ENCODE data around the gene ATP1A2. TPM values are rescaled to one million over a fixed set of nuclear protein-coding genes. Genes with fewer than 3 reads are reported as not detected.

The ATP1A2 gene
- total RNA-seq, 1 experiment from 2014 or later, result 0.15 TPM

DNA sequence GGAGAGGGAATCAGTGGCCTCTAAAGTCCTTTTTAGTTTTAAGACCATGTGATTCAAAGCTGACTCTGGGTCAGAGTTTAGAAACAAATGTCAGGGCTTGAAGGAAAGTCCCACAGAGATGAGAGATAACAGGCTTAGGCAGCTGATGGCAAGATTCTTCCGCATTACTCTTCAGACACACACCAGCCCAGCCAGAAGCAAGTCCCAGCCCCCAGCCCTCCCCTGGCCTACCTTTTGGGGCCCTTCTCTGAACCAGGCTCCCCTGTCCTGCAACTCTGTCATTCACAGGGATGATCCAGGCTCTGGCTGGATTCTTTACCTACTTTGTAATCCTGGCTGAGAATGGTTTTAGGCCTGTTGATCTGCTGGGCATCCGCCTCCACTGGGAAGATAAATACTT lies 61.7 kb downstream of the ATP1A2 start:
- no peaks in the 10 kb centered on the region for H3K9me3 ChIP-seq (ENCODE audit: control insufficient read depth, insufficient read depth, low read depth, low read length)
- TF ChIP-seq CTCF (IDR thresholded peaks at IDR 0.05) (no peak), REST (IDR thresholded peaks at IDR 0.05; ENCODE audit: insufficient read depth in 1 of 2, low read depth in 2 of 2, low read length in 1 of 2) (no peak), TCF7L2 (IDR thresholded peaks at IDR 0.05; ENCODE audit: low read depth, low read length) (no peak), SIN3A (IDR thresholded peaks at IDR 0.05; ENCODE audit: borderline replicate concordance, insufficient read depth, low read depth, low read length) (no peak), POLR2AphosphoS5 (IDR thresholded peaks at IDR 0.05; ENCODE audit: low read depth, low read length) (no peak)
- H3K4me3 ChIP-seq (ENCODE audit: low read depth in 2 of 2, low read length in 2 of 2), result no peak overlapping the region
- ChIA-PET CTCF (no interaction called here), POLR2A (no interaction called here)
- H3K36me3 ChIP-seq (ENCODE audit: control insufficient read depth, insufficient read depth, low read length), result no peaks in the 10 kb centered on the region
- H3K27ac ChIP-seq (ENCODE audit: low read length), result no peak overlapping the region
- no peaks in the 10 kb centered on the region for H3K4me1 ChIP-seq (ENCODE audit: control insufficient read depth, insufficient read depth, low read length)
- intact Hi-C loops (cut with micrococcal nuclease; ENCODE audit: unreplicated experiment), result no loop called here
- in situ Hi-C loops (cut with HindIII; ENCODE audit: low pct_unique_long_range_greater_than_20kb, low sequenced_read_pairs), result no loop called here
- no TSS peak for BruUV-seq (replicated peaks)
- no peaks in the 10 kb centered on the region; the same call in 1 of the 2 replicates for H3K27me3 ChIP-seq (ENCODE audit: control insufficient read depth, insufficient read depth, low read length)
- ATAC-seq, result no peak
- no peak for DNase-seq (ENCODE audit: low read depth, low spot score)

DNA sequence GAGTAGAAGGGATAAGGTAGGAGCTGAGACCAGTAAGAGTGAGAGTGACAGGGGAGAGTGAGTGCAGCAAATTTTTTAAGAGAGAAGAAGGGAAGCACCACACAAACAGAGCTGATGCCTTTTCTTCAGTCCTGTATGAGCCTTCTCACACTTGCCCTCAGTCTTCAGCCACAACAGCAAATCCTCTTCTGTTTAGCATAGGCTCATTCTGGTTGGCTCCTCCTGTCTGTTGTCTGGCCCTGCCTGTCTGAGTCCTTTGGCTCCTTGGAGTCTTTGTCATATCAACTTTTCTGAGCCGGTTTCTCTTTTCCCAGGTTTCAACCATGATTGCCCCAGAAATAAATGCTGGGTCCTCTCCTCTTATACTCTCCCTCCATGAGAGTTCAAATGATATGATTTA lies 62.1 kb downstream of the ATP1A2 start:
- Histone ChIP-seq H3K4me1 (ENCODE audit: control insufficient read depth, insufficient read depth, low read length) (no peaks in the 10 kb centered on the region), H3K4me3 (ENCODE audit: low read depth in 2 of 2, low read length in 2 of 2) (no peak overlapping the region), H3K27me3 (ENCODE audit: control insufficient read depth, insufficient read depth, low read length) (no peaks in the 10 kb centered on the region; the same call in 1 of the 2 replicates), H3K27ac (ENCODE audit: low read length) (no peak overlapping the region), H3K9me3 (ENCODE audit: control insufficient read depth, insufficient read depth, low read depth, low read length) (no peaks in the 10 kb centered on the region), H3K36me3 (ENCODE audit: control insufficient read depth, insufficient read depth, low read length) (no peaks in the 10 kb centered on the region)
- ChIA-PET CTCF (no interaction called here), POLR2A (no interaction called here)
- TF ChIP-seq POLR2AphosphoS5 (IDR thresholded peaks at IDR 0.05; ENCODE audit: low read depth, low read length) (no peak), CTCF (IDR thresholded peaks at IDR 0.05) (no peak), TCF7L2 (IDR thresholded peaks at IDR 0.05; ENCODE audit: low read depth, low read length) (no peak), REST (IDR thresholded peaks at IDR 0.05; ENCODE audit: insufficient read depth in 1 of 2, low read depth in 2 of 2, low read length in 1 of 2) (no peak), SIN3A (IDR thresholded peaks at IDR 0.05; ENCODE audit: borderline replicate concordance, insufficient read depth, low read depth, low read length) (no peak)
- no peak for ATAC-seq
- no peak for DNase-seq (ENCODE audit: low read depth, low spot score)
- in situ Hi-C loops (cut with HindIII; ENCODE audit: low pct_unique_long_range_greater_than_20kb, low sequenced_read_pairs) (no loop called here), intact Hi-C loops (cut with micrococcal nuclease; ENCODE audit: unreplicated experiment) (no loop called here)
- no TSS peak for BruUV-seq (replicated peaks)

Data from Panc1 (cell line).